ENCODE measurements around the gene HOXC5.
"Not testable (repeated sequence)": the region's sequence is repeated elsewhere in the genome, so short reads cannot be mapped to it uniquely, and the experiment has no call there.

Gene HOXC5

GRCh38 chr12:54033106-54033979 is 493 bp downstream of the HOXC5 start:
- no peak for DNase-seq (ENCODE audit: low read depth in 2 of 2)

GRCh38 chr12:54033980-54034784 is 1.3 kb downstream of the HOXC5 start:
- DNase-seq (ENCODE audit: low read depth in 2 of 2), result no peak

DNA sequence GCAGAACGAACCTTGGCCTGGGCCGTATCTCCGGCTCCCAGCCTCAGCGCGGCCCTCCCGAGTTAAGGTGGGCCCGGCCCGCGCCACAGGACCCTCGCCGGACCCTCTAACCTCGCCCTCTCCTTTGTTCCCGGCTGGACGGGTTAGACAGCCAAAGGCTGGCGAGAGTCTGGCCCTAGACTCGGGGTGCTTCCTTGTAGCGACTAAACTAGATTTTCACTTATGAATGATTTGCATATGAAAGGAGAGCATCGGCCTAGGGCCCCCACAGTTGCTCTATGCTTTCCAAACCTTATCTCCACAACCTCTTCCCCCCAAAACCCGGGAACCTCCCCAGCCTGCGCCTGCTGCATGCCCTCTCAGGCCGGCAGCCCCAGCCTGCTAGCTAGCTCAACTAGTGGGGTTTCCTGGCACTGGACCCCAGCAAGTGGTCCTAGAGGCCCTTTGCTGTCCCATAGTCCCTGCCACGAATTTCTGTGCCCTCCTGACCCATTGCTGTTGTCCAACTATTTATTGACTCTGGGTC is 2.0 kb downstream of the HOXC5 start:
- DNase-seq (ENCODE audit: low read depth in 2 of 2), result no peak

DNA sequence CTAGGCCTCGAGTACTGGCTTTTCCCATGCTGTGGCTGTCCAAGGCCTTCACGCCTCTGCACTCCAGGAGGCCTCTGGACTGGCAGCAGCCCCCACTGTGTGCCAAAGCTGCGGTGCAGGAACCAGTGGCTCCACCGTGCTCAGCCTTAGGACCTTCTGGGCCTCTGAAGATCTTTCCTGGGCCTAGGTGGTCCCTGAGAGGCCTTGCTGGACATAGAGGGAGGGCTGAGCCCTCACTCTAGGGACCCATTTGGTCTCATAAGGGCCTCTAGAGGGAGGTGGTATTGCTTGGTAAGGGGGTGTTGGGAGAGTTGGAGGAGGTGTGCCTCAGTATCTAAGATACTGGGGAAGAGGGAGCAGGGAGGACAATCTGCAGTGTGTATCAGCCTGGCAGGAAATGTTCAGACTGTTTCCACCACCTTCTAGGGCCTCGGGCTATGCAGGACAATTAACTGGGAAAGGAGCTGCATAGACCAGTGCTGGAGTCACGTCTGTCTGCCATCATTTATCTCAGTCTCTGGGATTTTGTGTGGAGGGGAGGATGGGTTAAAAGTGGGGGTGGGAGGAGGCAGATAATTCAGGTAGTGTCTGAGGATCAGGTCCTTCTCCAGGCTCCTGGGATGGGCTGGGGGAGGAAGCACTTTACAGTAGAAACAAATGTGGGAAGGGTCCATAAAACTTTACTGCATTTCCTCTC is 2.9 kb downstream of the HOXC5 start:
- no peak for DNase-seq (ENCODE audit: low read depth in 2 of 2)

GRCh38 chr12:54036620-54037359 is 3.9 kb downstream of the HOXC5 start:
- no peak for DNase-seq (ENCODE audit: low read depth in 2 of 2)

- no peak for DNase-seq (ENCODE audit: low read depth in 2 of 2)
Observed at GRCh38 chr12:54037360-54038283, 4.8 kb downstream of the HOXC5 start.

DNA sequence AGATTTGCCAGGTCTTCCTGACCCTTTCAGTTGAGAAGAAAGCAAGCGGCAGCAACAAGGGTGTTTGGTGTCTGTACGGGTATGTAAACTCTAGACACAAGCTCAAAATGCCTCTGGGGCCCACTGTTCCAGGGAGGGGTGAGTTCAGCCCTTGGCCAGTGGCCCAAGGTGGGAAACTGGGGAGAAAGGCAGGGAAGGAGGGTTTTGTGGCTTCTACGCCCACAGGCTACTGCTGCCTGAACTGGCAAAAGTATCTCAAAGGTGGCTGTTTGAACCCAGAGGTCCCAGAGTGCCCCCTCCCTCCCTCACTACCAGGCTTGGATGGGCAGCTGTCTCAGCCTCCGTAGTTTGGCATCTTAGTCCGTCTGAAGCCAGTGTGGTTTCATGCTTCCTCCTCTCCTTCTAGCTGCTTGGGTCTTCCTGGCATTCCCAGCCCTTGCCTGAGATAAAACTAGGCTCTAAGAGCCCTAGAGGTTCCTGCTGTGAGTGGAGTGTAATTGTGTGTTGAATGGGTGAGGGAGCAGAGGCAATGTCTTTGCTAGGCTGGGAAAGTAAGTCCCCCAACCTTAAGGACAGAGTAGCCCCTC is 5.5 kb downstream of the HOXC5 start:
- no peak for DNase-seq (ENCODE audit: low read depth in 2 of 2)

- no peak for DNase-seq (ENCODE audit: low read depth in 2 of 2)
Observed at GRCh38 chr12:54038871-54039414, 6.1 kb downstream of the HOXC5 start.

GRCh38 chr12:54039417-54040147 is 6.7 kb downstream of the HOXC5 start:
- DNase-seq (ENCODE audit: low read depth in 2 of 2), result no peak

GRCh38 chr12:54040148-54040494 is 7.3 kb downstream of the HOXC5 start:
- DNase-seq (ENCODE audit: low read depth in 2 of 2), result no peak

DNA sequence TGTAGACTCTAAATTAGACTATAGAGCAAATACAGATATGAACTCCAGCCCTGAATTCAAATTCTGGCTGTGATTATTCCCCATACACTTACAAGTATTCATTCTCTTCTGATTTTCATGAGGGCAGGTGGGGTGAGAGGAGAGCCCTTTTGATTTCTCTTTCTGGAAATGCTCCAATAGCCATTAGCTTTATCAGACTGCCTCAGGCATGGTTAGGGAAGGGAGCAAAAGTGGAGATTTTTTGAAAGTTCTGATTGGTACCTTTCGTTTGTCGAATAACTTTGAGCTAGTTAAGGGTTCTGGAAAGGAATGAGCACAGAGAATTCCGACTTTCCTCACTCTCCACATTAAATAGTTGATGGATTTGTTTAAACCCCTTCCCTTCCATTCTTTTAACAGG is 7.8 kb downstream of the HOXC5 start:
- DNase-seq (ENCODE audit: low read depth in 2 of 2), result no peak

DNA sequence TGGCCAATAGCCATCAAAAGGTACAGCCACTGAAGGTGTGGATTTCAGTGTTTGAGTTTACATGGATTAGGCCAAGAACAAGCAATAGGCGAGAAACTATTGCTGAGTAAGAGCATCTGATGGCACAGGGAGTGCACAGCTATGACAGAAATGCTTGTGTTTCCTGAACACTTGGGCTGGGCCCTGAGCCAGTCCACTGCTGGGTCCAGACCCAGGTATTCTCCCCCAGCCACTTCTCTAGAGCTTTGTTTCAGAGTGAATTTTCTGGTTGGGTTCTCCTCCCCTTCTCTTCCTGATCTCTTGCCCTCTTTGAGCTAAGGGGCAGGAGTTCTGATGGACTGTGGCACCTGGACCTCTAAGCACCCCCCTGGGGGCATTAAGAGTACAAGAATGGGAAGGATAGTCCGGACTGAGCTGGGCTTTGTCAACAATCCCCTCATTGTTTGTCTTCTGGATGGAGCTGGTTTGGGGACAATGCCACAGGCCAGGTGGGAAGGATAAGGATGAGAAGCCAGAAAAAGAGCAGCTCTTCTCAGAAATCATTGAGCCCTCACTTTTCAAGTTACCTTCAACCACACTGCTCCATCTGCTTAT is 8.3 kb downstream of the HOXC5 start:
- DNase-seq (ENCODE audit: low read depth in 2 of 2), result no peak

GRCh38 chr12:54042033-54042432 is 9.2 kb downstream of the HOXC5 start:
- not testable (repeated sequence) for DNase-seq (ENCODE audit: low read depth in 2 of 2)

DNA sequence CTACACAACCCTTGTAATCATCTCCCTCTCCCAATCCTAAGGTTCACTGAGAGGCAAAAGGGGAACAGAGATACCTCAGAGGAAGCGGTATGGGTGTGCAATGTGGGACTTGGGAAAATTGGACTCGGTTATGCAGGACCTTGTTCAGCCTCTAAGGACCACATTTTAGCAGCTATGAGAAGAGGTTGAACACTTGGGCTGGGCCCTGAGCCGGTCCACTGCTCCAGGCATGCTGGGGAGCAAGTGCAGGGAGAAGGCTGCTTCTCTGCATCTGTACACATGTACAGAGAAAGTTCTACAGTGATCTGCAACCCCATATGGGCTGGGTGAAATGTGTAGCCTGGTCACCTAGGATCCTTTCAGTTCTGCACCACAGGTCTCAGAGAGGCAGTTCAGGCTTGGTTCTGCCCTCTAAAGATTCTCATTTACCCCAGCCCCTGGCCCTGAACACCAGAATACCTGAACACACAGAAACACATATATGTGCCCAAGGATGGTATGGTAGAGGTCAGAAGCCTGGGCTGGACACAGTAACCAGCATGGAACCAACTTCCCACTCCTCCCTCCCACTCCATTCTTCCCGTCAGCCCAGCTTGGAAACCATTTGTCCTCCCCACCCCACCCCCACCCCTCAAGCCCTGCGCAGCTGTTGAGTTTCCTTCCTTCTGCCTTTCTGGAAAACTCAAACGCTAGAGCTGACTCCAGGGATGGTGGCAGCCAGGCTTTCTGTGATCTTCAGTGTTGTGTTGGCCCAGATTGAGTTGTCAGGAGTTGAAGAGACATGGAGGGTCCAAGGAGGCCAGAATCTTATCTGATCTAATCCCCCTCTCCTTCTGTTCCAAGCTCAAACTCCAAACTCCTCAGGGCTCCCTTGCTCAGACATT is 10.4 kb downstream of the HOXC5 start:
- DNase-seq (ENCODE audit: low read depth in 2 of 2), result no peak

DNA sequence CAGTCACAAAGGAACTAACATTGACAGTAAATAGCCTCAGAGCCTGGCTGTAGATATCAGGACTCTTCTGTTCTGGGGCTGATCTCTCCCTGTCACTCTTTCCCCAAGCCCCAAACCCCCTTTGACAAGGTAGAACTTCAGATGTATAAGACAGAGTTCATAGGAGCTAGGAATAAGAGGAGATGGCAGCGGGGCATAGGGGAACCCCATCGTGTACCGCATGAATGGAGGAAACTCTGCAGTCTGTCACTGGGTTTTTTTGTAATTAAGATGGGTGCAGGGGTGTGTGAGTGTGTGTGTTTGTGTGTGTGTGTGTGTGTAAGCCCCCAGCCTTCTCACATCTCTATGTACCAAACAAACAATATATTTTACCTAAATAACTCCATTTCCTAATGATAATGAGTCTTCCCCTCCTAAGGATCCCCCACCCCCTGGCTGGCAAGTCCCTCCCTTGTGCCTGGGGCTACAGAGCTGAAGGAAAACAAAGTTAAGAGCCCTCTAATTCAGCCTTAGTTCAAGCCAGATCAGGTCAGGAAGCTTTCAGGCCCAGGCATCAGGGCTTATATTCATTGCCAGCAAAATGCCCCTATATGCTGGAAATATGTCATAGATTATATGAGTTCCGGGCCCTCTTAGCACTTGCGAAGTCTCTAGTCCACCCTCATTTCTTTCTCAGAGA is 11.7 kb downstream of the HOXC5 start:
- no peak for DNase-seq (ENCODE audit: low read depth in 2 of 2)

DNA sequence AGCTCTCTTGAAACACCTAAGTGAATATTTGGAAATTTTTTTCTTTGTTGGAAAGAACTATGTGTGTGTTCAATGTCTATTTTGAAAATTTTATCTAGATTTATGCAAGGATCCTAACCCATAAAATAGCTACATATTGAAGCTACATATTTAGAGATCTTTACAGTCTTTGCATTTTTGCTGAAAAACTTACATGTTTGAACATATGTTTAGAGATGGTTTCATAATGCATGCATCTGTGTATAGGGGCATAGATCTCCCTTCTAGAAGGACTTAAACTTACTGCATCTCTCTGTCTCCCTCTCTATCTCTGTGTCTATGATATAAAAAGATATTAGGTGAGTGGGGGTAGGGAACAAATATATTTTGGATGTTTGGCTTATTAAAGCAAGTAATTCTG is 12.6 kb downstream of the HOXC5 start:
- no peak for DNase-seq (ENCODE audit: low read depth in 2 of 2)
